Transverse colon (tissue), 4 donors: ENCODE measurements around the gene WNT6. TPM values are rescaled to one million over a fixed set of nuclear protein-coding genes. Genes with fewer than 3 reads are reported as not detected.

ENCODE experiments used
- DNase-seq: peaks from one replicate; pipeline ENCODE4 v3.0.0-alpha.2; 2019
- H3K27ac ChIP-seq, 4 donors: fragments of 200-600 bp; sonication (generic); 2 replicates each; pipeline ENCODE4 v1.5.1; 2016 to 2018; ENCODE audit warnings: inconsistent platforms in 4 of 4
- H3K27me3 ChIP-seq: fragments of 200-600 bp; sonication (generic); 2 replicates; pipeline ENCODE4 v1.5.1; 2017; ENCODE audit warnings: inconsistent platforms
- H3K36me3 ChIP-seq, 4 donors: fragments of 200-600 bp; sonication (generic); 2 replicates each; pipeline ENCODE4 v1.5.1; 2017 to 2019; ENCODE audit warnings: inconsistent platforms in 4 of 4
- H3K4me1 ChIP-seq, 4 donors: fragments of 200-600 bp; sonication (generic); 2 replicates each; pipeline ENCODE4 v1.5.1; 2017 to 2020; ENCODE audit warnings: inconsistent platforms in 4 of 4
- H3K4me3 ChIP-seq, 4 donors: fragments of 200-600 bp; sonication (generic); 1 replicate in 1 of 4; 2 replicates in 3 of 4; pipeline versions ENCODE4 v1.5.1 to v1.6.1; 2017 to 2019; ENCODE audit warnings: inconsistent platforms in 4 of 4
- H3K9me3 ChIP-seq, 2 donors: fragments of 200-600 bp; sonication (generic); 2 replicates each; pipeline ENCODE4 v1.5.1; 2017 to 2019; ENCODE audit warnings: inconsistent platforms in 2 of 2
- EP300 ChIP-seq: sonication (generic); formaldehyde crosslinking; IDR thresholded peaks from one replicate; pipeline ENCODE4 v1.6.1; 2017; ENCODE audit warnings: antibody characterized with exemption, low read depth
- POLR2A ChIP-seq: fragments of 450-650 bp; IDR thresholded peaks from one replicate; pipeline ENCODE4 v1.6.1; 2016; ENCODE audit warnings: antibody characterized with exemption, mild to moderate bottlenecking, moderate library complexity
- POLR2AphosphoS5 ChIP-seq, 3 donors: sonication (generic); formaldehyde crosslinking; IDR thresholded peaks; one replicate each; pipeline ENCODE4 v1.6.1; 2016; ENCODE audit warnings: antibody characterized with exemption in 3 of 3
- WGBS, 2 donors: methylation state at CpG; one replicate each; pipeline ENCODE4 v1.1.5; 2018; ENCODE audit warnings: low coverage in 1 of 2; 5-methylcytosine and 5-hydroxymethylcytosine counted together
- in situ Hi-C, 4 donors: fragments of 200-750 bp; cut with MboI; loops; one replicate each; pipeline versions ENCODE4 v1.15.0 to v1.15.1; 2017; ENCODE audit warnings: low sequenced_read_pairs in 3 of 4, low pct_ligation_motif_present in 1 of 4, low pct_unique_long_range_greater_than_20kb in 1 of 4
- intact Hi-C: fragments of 100-400 bp; cut with DNase I; formaldehyde crosslinking; loops from one replicate; pipeline ENCODE4 v1.15.1; 2023; ENCODE audit warnings: low total_unique reads
- total RNA-seq, 4 donors: library from RNA; depleted of rRNA; stranded (reverse); fragments of >200 nt; gene quantifications; one replicate each; pipeline ENCODE4 v1.1.0, GENCODE V29; 2016
- TF ChIP-seq, protein P1 (sequence below), 5 experiments: fragments of 200-600 bp in 3 of 5; fragments of 450-650 bp in 2 of 5; sonication (generic) in 3 of 5; IDR thresholded peaks; 1 replicate in 2 of 5; 2 replicates in 3 of 5; pipeline ENCODE4 v1.5.1; 2016 to 2017; ENCODE audit warnings: antibody characterized with exemption in 5 of 5, inconsistent platforms in 3 of 5, mild to moderate bottlenecking in 2 of 5, moderate library complexity in 1 of 5

WNT6 gene
- total RNA-seq, 4 donors from 2014 or later = 0.82 to 164 (median 1.7) TPM; not detected in 1

DNA sequence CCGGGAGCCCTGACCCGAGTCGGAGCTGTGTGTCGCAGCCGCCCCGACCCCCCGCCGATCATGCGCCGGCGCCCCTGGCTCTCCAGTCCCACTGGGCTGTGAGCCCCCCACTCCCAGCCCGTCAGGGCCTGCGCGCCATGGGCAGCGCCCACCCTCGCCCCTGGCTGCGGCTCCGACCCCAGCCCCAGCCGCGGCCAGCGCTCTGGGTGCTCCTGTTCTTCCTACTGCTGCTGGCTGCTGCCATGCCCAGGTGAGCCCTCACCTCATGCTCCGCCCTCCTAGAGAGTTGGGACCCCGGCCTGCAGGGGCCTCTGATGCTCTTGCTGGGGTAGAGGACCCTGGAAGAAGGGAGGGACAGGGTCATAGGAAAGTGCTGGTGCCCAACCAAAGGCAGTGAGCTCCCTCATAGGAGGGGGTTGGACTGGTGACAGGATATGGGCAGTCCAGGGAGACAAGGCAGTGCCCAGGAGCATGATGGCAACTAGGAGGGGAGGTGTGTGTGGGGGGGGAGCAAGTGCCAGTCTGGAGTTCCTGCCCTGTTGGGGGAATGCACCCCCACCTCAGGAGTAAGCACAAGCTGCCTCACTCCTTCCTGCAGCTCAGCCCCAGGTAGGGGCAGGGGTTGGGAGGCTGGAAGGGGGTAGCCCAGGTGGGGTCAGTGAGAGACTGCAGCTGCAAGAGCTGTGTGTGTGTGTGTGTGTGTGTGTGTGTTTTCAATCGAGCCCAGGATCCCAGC lies 21.4 kb downstream of the WNT6 start:
- H3K4me3 ChIP-seq = peak overlapping the region in 3 of 4 donors; percentile 6 to 36 (median 22)
- H3K27ac ChIP-seq = peak overlapping the region; percentile 36 to 79 (median 51)
- in situ Hi-C loops = no loop called here
- no peaks in the 10 kb centered on the region for H3K36me3 ChIP-seq
- WGBS, 2 donors = 31% methylated on average over 11 of the region's 24 CpGs; no CpG with 5 or more reads in 1 of the 2 donors
- H3K27me3 ChIP-seq = peaks cover 91% of the 10 kb centered on the region
- H3K9me3 ChIP-seq = no peaks in the 10 kb centered on the region
- intact Hi-C loops = no loop called here
- TF ChIP-seq EP300 = no peak
- TF ChIP-seq, protein P1, sequence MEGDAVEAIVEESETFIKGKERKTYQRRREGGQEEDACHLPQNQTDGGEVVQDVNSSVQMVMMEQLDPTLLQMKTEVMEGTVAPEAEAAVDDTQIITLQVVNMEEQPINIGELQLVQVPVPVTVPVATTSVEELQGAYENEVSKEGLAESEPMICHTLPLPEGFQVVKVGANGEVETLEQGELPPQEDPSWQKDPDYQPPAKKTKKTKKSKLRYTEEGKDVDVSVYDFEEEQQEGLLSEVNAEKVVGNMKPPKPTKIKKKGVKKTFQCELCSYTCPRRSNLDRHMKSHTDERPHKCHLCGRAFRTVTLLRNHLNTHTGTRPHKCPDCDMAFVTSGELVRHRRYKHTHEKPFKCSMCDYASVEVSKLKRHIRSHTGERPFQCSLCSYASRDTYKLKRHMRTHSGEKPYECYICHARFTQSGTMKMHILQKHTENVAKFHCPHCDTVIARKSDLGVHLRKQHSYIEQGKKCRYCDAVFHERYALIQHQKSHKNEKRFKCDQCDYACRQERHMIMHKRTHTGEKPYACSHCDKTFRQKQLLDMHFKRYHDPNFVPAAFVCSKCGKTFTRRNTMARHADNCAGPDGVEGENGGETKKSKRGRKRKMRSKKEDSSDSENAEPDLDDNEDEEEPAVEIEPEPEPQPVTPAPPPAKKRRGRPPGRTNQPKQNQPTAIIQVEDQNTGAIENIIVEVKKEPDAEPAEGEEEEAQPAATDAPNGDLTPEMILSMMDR (IDR thresholded peaks at IDR 0.05) = no peak
- no peak for TF ChIP-seq POLR2AphosphoS5 (IDR thresholded peaks at IDR 0.05)
- no peak for TF ChIP-seq POLR2A
- no peak for DNase-seq
- peaks cover 5 to 31% (median 24%) of the 10 kb centered on the region in 4 donors for H3K4me1 ChIP-seq

DNA sequence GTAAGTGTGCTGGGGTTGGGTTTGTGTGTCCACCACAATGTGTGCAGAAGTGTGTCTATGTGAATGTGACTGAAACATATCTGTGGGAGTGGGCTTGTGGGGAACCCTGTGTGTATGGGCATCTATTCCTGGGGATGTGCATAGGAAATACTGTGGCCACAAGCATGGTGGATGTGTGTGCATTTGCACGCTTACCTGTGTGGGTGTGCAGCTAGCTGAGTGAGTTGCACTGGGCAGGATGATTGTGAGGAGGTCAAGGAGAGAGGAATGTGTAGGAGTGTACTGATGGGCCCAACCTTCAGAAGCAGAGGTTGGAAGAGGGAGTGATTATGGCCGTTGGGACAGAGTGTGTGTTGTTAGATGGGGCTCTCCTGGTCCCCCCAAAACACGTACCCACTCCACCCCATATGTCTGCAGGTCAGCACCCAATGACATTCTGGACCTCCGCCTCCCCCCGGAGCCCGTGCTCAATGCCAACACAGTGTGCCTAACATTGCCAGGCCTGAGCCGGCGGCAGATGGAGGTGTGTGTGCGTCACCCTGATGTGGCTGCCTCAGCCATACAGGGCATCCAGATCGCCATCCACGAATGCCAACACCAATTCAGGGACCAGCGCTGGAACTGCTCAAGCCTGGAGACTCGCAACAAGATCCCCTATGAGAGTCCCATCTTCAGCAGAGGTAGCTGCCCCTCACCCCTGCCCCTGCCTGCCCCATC lies 22.3 kb downstream of the WNT6 start:
- WGBS, 2 donors = 93% methylated on average over 13 of the region's 13 CpGs; no CpG with 5 or more reads in 1 of the 2 donors
- in situ Hi-C loops = no loop called here
- intact Hi-C loops = no loop called here
- Histone ChIP-seq H3K4me1 (peaks cover 5 to 31% (median 24%) of the 10 kb centered on the region in 4 donors), H3K9me3 (no peaks in the 10 kb centered on the region), H3K36me3 (no peaks in the 10 kb centered on the region), H3K4me3 (no peak overlapping the region), H3K27me3 (peaks cover 82% of the 10 kb centered on the region), H3K27ac (no peak overlapping the region)
- DNase-seq = no peak
- TF ChIP-seq POLR2AphosphoS5 (IDR thresholded peaks at IDR 0.05) (no peak), EP300 (no peak), POLR2A (no peak)
- TF ChIP-seq, protein P1 (IDR thresholded peaks at IDR 0.05) = no peak

DNA sequence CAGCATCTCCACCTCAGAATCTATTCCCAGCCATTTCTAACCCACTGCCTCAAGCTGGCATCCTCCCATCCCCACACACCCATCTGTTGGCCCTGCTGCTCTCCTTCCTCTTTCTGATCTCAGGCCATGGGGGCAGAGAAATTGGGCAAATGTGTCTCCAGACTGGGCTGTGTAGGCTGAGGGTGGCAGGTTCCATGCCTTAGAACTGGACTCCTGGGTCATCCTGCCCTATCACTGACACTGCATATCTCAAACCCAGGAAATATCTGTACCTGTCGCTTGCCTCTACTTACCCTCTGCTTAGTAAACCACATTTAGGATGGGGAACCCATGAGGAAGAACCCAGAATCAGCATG lies 22.8 kb downstream of the WNT6 start:
- intact Hi-C loops = no loop called here
- DNase-seq = no peak
- H3K27me3 ChIP-seq = peaks cover 76% of the 10 kb centered on the region

More for the DNA sequence above, 22.8 kb downstream of the WNT6 start:
- TF ChIP-seq POLR2A (no peak), POLR2AphosphoS5 (IDR thresholded peaks at IDR 0.05) (no peak), EP300 (no peak)
- TF ChIP-seq, protein P1 (IDR thresholded peaks at IDR 0.05) = no peak
- WGBS, 2 donors = 100% methylated on average over 1 of the region's 1 CpG; no CpG with 5 or more reads in 1 of the 2 donors
- Histone ChIP-seq H3K9me3 (no peaks in the 10 kb centered on the region), H3K4me1 (peaks cover 5 to 31% (median 24%) of the 10 kb centered on the region in 4 donors), H3K36me3 (no peaks in the 10 kb centered on the region), H3K27ac (peak overlapping the region in 1 of 4 donors; percentile 73), H3K4me3 (no peak overlapping the region)
- in situ Hi-C loops = no loop called here
